G401 (cell line): ENCODE results near the gene CDH4. TPM values are rescaled to one million over a fixed set of nuclear protein-coding genes. Genes with fewer than 3 reads are reported as not detected.

Source experiments
- DNase-seq: peaks from one replicate; pipeline ENCODE4 v3.0.0-alpha.2; 2015; ENCODE audit warnings: low spot score
- in situ Hi-C: cut with HindIII; loops from 2 replicates; pipeline ENCODE4 v1.10.0; 2016; ENCODE audit warnings: low sequenced_read_pairs, mixed read lengths
- total RNA-seq: library from RNA; depleted of rRNA; stranded (reverse); fragments of >200 nt; shearing (Covaris generic); gene quantifications from 2 replicates; pipeline ENCODE4 v1.2.3, GENCODE V29; 2014

The CDH4 gene
- total RNA-seq, 1 experiment from 2014 or later, result 12.9 TPM

DNA sequence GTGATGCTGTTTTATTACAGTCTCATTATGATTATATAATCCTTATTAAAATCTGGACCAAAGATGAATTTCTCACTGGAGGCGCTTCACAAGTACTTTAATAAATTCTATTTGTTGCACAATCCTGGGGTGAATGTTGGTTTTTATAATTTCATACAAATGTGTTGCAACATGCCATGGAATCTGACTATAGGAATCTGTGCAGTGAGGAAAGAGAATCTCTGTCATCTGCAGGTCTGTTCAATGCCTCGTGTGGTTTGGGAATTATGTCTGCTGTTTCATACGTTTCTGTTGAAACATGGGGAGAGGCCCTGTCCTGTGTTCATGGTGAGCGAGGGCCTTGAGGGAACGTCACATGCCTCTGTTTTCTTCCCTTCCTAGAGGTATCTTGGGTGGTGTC is 277.3 kb downstream of the CDH4 start:
- no peak for DNase-seq
- in situ Hi-C loops, result no loop called here

DNA sequence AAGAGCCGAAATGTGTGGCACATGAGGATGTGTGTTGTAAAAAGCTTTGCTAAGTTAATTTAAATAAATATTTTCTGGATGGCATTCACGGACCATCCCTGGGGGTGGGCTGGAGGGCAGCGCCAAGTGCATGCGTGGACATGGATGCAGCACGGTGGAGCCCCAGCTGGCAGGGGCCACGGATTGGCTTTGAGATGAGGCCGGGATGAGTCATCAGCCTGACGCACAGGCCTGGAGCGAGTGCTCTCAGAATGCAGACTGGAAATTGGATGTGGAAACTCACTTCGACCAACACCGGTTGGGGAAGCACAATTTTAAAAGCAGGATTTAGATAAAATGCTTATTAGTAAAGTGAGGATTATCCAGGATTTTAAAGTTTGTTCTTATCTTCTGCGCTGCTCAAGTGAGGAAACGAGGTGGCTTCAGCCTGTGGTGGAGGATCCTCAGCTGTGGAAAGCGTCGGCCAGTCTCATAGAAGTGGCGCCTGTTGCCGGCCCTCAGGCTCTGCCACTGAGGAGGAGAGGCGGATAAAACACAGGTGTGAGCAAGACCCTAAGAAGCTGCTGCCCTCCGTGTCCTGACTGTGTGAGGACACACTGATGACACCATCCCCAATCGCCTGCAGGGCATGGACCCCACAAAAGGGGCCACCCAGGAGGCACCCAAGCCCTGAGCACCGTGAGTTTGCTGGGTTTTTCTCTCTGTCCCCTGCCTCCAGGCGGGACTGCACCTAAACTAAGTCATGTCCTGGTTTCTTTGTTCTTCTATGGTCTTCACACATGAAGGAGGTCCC is 279.7 kb downstream of the CDH4 start:
- in situ Hi-C loops, result no loop called here
- DNase-seq, result no peak

DNA sequence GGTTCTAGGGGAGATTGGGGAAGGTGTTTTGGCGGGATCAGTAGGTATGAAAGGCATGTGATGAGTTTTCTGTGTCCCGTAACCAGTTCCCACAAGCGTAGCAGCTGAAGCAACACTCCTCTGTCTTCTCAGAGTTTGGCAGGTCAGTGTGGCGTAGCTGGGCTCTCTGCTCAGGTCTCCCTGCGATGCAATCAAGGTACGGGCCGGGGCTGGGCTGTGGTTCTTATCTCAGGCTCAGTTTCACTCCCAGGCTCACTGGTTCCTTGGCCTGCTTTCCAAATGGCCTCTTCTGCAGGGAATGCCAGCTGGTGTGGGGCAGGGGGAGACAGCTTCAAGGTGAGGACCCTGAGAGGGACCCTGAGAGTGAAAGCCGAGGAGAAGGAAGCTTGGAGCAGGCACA is 280.7 kb downstream of the CDH4 start:
- in situ Hi-C loops, result no loop called here
- no peak for DNase-seq

DNA sequence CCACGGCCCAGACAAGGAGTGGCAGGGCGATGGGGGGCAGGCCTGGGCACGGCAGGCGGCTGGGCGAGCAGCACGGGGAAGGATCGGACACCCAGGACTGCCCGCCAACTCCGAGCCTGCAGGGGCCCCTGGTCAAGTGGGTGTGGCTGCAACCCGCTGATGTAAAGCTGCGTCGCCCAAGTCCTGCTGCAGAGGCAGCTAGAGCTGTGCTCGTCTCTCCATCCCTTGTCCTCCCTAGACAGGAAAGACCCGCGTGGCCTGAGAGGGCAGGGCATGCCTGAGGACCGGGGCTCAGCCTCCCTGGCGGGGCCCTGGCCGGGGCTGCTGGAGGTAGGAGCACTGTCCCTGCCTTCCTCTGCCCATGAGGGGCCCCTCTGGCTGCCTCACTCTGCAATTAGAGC is 281.2 kb downstream of the CDH4 start:
- DNase-seq, result no peak
- in situ Hi-C loops, result no loop called here

DNA sequence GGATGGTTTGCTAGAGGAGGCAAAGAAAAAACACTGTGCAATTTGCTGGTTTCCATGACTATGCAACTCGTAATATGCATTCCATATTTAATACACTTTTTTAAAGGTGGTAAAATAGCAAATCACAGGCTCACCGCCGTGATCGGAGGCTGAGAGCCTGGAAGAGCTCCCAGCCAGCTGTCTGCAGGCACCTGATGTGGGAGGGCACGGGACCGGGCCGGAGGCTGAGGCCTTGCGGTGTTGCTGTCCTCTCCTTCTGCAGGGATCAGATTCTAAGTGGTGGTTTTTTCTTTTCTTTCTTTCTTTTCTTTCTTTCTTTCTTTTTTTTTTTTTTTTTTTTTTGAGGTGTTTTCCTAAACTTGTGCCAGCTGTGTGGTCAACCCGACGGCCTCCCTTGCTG is 282.3 kb downstream of the CDH4 start:
- no peak for DNase-seq
- in situ Hi-C loops, result no loop called here

DNA sequence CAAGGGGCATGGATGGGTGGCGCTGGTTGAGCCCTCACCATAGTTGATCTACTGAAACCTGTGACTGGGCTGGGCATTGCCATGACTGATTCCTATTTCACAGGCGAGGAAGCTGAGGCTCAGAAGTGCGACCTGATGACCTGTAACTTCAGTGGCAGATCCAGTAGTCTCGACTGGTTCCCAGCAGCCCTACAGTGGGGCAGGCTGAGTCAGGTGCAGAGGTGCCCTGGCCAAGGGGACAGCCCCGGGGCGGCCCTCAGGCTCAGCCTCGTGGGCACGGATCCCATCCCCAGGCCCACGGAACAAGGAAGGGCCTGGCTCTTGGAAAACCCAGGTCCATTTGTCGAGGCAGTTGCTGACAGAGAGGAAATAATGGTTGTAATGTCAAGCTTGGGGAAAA is 283.0 kb downstream of the CDH4 start:
- DNase-seq, result no peak
- in situ Hi-C loops, result no loop called here

DNA sequence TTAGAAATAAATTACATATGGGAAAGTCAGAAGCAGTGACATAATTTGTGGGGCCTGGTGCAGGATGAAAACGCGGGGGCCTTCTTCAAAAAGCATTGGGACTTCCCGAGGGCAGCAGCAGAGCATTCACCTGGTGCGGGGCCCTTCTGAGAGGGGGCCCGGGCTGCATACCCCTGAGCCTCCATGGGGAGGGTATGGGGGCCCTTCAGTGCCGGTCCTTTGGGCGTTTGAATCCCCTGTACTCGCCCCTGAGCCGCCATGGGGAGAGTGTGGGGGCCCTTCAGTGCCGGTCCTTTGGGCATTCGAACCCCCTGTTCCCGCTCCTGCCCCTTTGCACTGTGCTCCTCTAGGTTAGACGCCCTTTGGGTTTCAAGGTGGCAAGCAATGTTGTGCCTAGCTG is 283.5 kb downstream of the CDH4 start:
- in situ Hi-C loops, result no loop called here
- no peak for DNase-seq

DNA sequence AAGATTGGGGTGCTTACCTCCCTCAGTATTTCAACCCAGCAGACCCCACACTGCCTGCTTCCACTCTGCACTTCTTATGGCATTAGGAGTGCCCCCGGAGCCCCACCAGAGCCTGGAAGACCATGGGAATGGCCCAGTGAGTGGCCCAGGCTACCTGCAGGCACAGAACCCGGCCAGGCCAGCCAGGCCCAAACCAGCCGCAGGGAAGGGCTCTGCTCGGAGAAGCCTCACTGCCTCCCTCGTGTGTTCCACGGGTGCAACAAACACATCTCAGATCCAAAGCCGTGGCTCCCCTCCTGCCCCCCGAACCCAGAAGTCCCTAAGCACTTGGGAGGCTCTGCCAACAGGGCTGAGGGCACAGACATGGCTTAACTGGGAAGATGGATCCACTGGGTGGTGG is 283.9 kb downstream of the CDH4 start:
- DNase-seq, result no peak
- in situ Hi-C loops, result no loop called here

DNA sequence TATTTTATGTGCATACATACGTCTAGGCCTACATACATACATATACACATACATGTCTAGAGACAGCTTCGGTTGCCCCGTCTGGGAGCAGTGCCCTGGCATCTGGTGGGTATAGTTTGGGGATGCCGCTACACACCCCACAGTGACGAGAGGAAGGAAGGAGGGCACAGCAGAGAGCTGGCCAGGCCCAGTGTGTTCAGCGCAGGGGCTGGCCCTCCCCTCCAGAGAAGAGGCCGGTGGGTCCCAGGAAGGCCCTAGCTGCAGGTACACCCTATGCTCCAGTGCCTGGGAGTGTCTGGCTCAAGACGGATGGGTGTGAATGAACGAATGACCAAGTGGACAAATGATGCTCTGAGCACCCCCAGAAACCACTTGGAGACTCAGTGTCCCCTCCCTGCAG is 284.6 kb downstream of the CDH4 start:
- in situ Hi-C loops, result no loop called here
- no peak for DNase-seq

DNA sequence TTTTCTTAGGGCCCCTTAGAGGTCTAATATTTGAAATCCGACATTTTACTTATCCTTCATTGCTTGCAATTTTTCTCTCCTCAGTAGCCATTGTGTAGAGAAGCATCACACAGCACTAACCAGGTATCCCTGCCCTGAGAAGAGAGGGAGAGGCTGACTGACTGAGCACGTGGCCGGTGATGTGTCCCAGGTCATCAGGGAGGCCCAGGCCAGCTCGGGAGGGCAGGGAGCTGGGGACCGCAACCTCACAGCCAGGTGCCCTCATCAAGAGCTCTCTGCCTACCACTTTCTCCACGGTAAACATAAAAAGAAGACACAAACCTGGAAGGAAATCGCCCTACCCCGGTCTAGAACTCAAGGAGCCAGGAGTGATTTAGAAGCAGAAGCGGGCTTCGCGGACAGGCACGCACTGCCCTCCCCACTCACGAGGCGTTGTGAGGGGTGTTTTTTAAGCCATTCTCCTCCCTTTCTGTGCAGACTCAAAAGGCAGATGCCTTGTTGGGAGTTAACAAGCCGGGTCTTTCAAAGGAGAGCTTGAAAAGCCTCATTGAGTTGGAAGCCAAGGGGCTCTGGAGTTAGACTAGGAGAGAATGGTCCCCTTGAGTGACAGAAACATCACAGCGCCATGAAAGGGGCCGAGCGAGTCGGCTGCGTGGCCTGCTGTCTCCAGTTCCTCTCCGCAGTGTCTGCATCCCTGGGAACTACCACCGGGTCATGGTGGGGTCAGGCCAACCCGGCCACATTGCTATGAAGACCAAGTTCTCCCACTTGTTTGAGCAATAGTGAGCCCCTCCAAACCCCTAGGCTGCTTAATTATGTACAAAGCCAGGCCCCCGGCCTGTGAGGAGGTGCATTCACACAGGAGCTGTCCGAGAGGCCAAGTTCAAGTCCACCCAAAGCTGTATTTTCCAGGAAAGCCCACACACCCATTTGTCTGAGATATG is 285.4 kb downstream of the CDH4 start:
- in situ Hi-C loops, result no loop called here

DNA sequence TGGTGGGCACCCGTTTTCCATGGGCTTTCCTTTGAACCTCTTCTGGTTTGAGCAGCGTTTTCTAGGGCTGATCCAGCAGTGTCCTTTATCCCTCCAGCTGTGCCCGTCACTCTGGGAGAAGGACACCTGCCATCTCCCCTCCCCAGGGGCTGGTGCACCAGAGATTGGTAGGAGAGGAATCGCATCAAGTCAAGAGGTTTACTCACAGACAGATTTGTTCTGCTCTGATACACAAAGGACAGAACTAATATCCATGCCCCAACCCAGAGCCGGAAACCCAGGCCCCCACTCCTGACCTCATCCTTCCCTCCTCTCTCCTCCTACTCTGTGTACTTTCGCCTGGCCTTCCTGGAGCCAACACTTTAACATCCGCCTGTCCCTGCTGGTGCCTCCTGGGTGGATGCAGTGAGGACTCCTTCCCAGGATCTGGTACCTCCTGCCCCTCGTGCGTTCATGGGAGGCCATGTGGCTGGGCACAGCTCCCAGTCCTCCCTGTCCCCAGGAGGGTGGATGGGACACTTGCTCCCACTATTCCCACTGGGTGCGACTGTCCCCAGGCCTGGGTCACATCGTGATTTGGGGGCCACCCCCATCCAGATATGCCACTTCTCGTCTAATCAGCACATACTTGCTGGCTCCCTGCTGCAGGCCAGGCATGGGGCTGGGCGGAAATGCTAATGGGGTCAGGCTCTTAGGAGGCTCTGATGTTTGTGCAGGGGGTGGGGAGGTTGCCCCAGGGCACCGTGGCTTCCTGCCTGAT is 286.3 kb downstream of the CDH4 start:
- in situ Hi-C loops, result no loop called here
- DNase-seq, result no peak

More for the DNA sequence above, 285.4 kb downstream of the CDH4 start:
- no peak for DNase-seq

DNA sequence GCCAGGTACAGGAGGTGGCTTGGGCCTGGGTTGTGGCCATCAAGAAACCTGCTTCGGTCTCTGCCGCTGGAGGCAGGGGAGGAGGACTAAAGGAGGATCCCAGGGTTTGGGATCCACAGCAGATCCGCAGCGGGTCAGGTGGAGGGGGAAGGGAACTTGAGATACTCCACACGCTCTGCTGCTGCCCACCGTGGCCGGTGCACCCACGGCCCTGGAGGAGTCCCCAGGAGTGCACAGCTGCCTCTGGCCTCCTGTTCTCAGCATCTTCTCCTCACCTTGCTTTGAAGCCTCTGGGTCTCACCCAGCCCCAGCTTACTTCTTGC is 286.8 kb downstream of the CDH4 start:
- in situ Hi-C loops, result no loop called here
- DNase-seq, result no peak

DNA sequence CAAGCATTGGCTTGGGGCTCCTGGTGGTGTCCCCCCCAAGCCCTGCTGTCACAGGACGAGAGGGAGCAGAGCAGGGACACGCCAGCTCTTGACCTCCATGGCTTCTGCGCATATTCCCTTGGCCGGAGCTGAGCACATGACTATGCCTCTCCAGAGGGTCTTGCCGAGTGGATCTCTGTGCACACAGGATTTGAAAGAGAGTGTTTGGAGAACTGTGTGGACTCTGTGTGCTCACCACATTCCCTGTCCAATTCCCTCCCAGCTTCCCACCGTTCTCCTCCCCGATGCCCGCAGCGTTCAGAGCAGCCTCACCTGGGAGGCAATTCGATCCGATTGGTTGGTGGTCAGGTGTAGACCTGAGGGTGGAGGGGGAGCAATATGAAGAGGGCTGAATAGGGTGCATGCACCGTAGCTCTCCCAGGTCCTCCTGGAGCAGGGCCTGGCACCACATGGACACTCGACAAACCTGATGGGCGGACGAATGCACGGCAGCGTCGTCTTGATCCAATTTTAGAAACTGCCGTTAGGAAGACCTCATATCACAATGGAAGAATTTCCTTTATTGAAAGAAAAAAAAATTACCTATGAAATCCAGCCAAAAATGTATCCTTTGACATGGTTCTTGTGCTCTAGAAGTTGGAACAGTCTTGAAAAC is 287.8 kb downstream of the CDH4 start:
- in situ Hi-C loops, result no loop called here

DNA sequence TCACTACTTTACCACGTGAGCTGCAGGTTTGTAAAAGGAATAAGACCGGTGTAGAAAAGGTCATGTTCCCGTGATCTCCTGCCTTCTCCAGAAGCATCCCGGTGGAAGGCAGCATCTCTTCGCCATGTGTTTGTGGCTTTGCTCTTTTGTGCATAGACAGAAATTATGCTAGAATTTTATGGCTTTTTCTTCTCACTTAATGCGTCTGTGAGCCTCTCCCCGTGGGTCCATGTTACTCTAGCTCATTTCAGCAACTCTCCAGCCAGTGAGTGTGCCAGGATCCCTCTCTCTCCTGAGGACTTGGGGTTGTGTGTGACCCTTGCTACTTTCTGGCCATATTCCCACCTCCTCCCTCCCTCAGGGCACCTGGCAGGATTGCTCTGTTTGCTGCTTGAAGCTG is 289.5 kb downstream of the CDH4 start:
- no peak for DNase-seq

More for the DNA sequence above, 287.8 kb downstream of the CDH4 start:
- no peak for DNase-seq

DNA sequence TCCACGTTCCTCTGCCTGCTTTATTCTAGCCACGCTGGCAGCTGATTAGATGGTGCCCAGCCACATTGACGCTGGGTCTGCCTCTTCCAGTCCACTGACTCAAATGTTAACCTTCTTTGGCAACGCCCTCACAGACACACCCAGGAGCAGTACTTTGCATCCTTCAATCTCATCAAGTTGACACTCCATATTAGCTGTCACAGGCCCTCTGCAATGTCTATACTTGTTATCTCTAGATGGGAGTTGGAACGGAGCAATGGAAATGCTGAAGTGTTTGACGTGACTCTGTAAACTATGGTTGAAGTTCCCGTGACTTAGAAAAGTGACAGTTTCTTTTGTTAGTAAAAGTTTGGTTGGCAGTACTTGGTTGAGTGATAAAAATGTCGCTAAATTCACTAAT is 291.0 kb downstream of the CDH4 start:
- DNase-seq, result no peak
- in situ Hi-C loops, result no loop called here

More for the DNA sequence above, 289.5 kb downstream of the CDH4 start:
- in situ Hi-C loops, result no loop called here

DNA sequence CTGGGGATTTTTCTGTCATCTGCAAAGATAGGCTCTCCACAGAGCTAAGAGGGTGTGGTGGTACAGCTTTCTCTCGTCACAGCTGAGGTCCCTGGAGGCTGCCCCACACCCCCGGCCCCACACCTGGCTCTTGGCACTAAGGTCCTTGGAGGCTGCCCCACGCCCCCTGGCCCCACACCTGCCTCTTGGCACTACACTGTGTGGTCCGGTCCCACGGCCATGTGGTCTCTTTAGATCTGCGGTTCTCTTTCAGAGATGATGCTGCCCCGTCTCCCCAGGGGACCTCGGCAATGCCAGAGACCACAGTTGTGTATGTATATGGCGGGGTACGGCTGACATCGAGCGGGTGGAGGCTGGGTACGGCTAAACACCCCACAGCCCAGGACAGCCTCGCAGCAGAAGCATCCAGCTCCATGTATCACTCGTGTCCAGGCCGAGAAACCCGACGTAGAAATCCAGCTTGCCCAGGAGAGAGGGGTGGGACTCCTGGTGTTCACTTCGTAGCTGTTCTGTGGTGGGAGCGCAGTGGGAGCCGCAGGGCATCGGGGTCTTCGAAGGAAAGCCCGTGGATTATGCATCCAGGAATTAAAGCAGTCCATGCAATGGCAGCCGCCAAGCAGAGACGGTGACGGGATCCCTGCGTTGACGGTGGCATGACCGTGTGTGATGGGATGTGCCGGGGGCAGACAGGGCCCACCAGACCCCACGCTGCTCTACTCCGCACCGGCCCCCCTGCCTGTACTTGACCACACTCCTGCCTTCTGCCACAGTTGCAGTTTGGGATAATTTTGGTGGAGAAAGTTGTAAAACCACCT is 292.1 kb downstream of the CDH4 start:
- DNase-seq, result no peak
- in situ Hi-C loops, result no loop called here

DNA sequence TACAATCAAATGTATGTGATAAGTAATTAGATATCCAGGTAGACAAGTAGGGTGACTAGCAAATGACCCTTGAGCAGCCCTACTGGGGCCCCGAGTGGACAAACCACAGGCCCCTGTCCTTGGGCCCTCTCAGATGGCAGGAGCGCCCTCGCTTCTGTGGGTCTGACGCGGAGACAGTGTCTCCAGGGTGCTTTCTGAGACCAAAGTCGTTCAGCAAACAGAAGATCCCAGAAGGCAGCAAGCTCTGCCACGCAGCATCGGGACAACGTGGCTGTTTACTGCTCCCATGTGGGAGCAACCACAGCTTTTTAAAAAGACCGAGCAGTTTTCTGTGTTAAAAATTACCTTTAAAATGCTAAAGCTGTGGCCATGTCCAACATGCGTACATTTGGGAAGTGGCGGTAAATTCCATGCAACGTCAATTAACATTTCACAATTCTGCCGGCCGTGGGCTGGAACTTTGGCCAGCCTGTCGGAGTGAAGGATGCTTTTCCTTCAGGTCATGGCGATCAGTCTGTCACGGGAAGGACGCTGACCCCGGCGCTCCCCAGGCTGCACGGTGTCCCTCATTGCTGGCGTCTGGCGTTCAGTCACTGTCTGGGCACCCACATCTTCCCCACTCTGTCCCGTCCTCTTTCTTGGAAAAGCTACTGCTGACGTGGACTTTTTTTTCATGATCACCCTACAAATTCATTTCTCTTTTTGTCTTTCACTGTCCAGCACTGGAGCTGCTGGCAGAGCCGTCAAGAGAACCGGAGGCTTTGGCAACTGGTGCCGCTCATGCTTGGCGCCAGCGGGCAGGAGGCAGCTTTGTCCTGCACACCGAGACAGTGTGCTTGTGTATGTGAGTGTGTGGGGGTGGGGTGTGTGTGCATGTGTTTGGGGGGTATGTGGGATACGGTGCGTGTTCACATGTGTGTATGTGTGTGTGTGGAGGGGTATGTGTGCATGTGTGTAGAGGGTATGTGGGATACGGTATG is 293.1 kb downstream of the CDH4 start:
- in situ Hi-C loops, result no loop called here
- no peak for DNase-seq
